ENCODE measurements around the gene GALE. TPM values are rescaled to one million over a fixed set of nuclear protein-coding genes. Genes with fewer than 3 reads are reported as not detected.

GALE gene
- total and polyA plus RNA-seq, 2 donors from 2014 or later: 68.1 to 73.7 TPM

- H3K9me3 ChIP-seq (ENCODE audit: control insufficient read depth in 2 of 3, insufficient read depth in 1 of 3, low read length in 3 of 3): no peaks in the 10 kb centered on the region
- peaks cover 0 to 9% (median 6%) of the 10 kb centered on the region in 3 donors for H3K4me1 ChIP-seq (ENCODE audit: control insufficient read depth in 2 of 3, insufficient read depth in 2 of 3, low read depth in 1 of 3, low read length in 3 of 3)
- intact Hi-C loops (cut with DNase I): no loop called here
- TF ChIP-seq CTCF (IDR thresholded peaks at IDR 0.05; ENCODE audit: borderline replicate concordance, extremely low read depth, insufficient read depth): no peak
- DNase-seq (no peak), FAIRE-seq (no peak)
- no peaks in the 10 kb centered on the region for H3K27me3 ChIP-seq (ENCODE audit: control insufficient read depth, insufficient read depth, low read length)
- H3K27ac ChIP-seq (ENCODE audit: low read depth in 2 of 2, low read length in 2 of 2): no peak overlapping the region
- peaks cover 2 to 31% (median 23%) of the 10 kb centered on the region in 3 donors for H3K36me3 ChIP-seq (ENCODE audit: control insufficient read depth in 2 of 3, insufficient read depth in 3 of 3, low read length in 3 of 3)
- no peak overlapping the region for H3K9ac ChIP-seq (ENCODE audit: low read length in 3 of 3)
- H3K4me3 ChIP-seq (ENCODE audit: low read length in 3 of 3): no peak overlapping the region
Observed at GRCh38 chr1:23814016-23814415, 13.5 kb upstream of the GALE start.

GRCh38 chr1:23810818-23811540, 10.4 kb upstream of the GALE start:
- FAIRE-seq (no peak), DNase-seq (peak in 3 of 5 donors; percentile 52 to 60 (median 56))
- Histone ChIP-seq H3K36me3 (ENCODE audit: control insufficient read depth in 2 of 3, insufficient read depth in 3 of 3, low read length in 3 of 3) (peaks cover 4 to 30% (median 28%) of the 10 kb centered on the region in 3 donors), H3K27me3 (ENCODE audit: control insufficient read depth, insufficient read depth, low read length) (no peaks in the 10 kb centered on the region), H3K4me3 (ENCODE audit: low read length in 3 of 3) (no peak overlapping the region), H3K27ac (ENCODE audit: low read depth in 2 of 2, low read length in 2 of 2) (no peak overlapping the region), H3K9me3 (ENCODE audit: control insufficient read depth in 2 of 3, insufficient read depth in 1 of 3, low read length in 3 of 3) (no peaks in the 10 kb centered on the region), H3K9ac (ENCODE audit: low read length in 3 of 3) (no peak overlapping the region), H3K4me1 (ENCODE audit: control insufficient read depth in 2 of 3, insufficient read depth in 2 of 3, low read depth in 1 of 3, low read length in 3 of 3) (peaks cover 0 to 9% (median 6%) of the 10 kb centered on the region in 3 donors)
- peak; percentile 52 for TF ChIP-seq CTCF (IDR thresholded peaks at IDR 0.05; ENCODE audit: borderline replicate concordance, extremely low read depth, insufficient read depth)
- intact Hi-C loops (cut with DNase I): no loop called here

- TF ChIP-seq CTCF (IDR thresholded peaks at IDR 0.05; ENCODE audit: borderline replicate concordance, extremely low read depth, insufficient read depth): peak; percentile 76
- DNase-seq: peak; percentile 58 to 85 (median 63)
- Histone ChIP-seq H3K4me1 (ENCODE audit: control insufficient read depth in 2 of 3, insufficient read depth in 2 of 3, low read depth in 1 of 3, low read length in 3 of 3) (peaks cover 0 to 9% (median 6%) of the 10 kb centered on the region in 3 donors), H3K27ac (ENCODE audit: low read depth in 2 of 2, low read length in 2 of 2) (peak overlapping the region; percentile 59 to 67), H3K36me3 (ENCODE audit: control insufficient read depth in 2 of 3, insufficient read depth in 3 of 3, low read length in 3 of 3) (peaks cover 4 to 30% (median 25%) of the 10 kb centered on the region in 3 donors), H3K4me3 (ENCODE audit: low read length in 3 of 3) (no peak overlapping the region), H3K9ac (ENCODE audit: low read length in 3 of 3) (no peak overlapping the region), H3K9me3 (ENCODE audit: control insufficient read depth in 2 of 3, insufficient read depth in 1 of 3, low read length in 3 of 3) (no peaks in the 10 kb centered on the region), H3K27me3 (ENCODE audit: control insufficient read depth, insufficient read depth, low read length) (no peaks in the 10 kb centered on the region)
- FAIRE-seq: no peak
- intact Hi-C loops (cut with DNase I): no loop called here
Observed at GRCh38 chr1:23809751-23810171, 9.2 kb upstream of the GALE start.

Data from kidney (tissue), 14 donors.